Measurements from ENCODE around the gene EFR3B. TPM values are rescaled to one million over a fixed set of nuclear protein-coding genes. Genes with fewer than 3 reads are reported as not detected.

EFR3B gene
- total and polyA plus RNA-seq, 8 donors = 0.23 to 1.0 (median 0.49) TPM

DNA sequence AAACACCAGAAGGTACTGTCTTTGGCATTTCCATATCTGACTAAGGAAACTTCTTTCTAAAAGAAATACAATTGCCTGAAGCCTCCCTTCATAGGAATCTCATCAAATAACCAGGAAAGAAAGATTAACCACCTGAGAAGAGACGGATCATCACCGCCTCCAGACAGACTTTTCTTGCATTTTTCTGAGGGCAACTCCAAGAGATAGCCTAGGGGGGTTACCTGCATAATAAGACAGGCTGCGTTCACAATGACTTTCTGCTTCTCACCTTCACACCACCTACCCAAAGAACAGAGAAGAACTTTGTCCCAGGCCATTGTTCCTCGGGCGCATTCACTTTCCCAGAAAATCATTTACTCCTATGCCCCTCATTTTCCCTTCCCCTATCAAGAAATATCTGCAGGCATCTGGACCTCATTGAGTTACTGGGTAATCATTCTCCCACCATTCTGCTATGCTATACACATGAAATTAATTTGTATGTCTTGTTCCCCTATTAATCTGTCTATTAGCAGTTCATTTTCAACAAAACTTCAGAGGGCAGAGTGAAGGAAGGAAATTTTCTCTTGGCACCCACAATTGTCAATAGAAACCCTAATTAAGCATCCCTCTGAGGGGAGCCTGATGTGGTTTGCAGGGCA is 134.8 kb downstream of the EFR3B start:
- H3K36me3 ChIP-seq = no peaks in the 10 kb centered on the region
- H3K4me1 ChIP-seq = no peaks in the 10 kb centered on the region
- FAIRE-seq = no peak

DNA sequence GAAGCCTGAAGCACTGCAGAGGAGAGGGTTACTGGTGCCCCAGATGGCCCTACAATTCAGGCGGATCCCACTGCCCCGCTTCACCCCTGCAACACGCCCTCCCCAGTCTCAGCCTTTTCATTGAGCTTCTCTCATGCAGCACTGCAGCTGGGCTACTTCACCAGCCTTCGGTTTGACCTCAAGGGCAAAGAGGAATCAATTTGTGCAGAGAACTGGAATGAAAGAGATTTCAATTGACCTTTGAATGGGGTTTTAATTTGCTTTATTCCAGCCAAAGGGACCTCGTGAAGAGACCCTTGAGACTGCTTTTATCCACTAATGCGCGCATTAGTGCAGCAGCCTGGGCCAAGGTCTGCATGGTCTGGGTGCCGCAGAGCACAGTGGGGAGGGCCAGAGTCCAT is 135.3 kb downstream of the EFR3B start:
- H3K36me3 ChIP-seq = no peaks in the 10 kb centered on the region
- H3K4me3 ChIP-seq = no peak overlapping the region
- peak in 1 of 6 donors; percentile 22 for DNase-seq
- intact Hi-C loops (cut with DNase I) = no loop called here
- no peak for ATAC-seq
- H3K27me3 ChIP-seq = no peaks in the 10 kb centered on the region
- TF ChIP-seq, protein P1, sequence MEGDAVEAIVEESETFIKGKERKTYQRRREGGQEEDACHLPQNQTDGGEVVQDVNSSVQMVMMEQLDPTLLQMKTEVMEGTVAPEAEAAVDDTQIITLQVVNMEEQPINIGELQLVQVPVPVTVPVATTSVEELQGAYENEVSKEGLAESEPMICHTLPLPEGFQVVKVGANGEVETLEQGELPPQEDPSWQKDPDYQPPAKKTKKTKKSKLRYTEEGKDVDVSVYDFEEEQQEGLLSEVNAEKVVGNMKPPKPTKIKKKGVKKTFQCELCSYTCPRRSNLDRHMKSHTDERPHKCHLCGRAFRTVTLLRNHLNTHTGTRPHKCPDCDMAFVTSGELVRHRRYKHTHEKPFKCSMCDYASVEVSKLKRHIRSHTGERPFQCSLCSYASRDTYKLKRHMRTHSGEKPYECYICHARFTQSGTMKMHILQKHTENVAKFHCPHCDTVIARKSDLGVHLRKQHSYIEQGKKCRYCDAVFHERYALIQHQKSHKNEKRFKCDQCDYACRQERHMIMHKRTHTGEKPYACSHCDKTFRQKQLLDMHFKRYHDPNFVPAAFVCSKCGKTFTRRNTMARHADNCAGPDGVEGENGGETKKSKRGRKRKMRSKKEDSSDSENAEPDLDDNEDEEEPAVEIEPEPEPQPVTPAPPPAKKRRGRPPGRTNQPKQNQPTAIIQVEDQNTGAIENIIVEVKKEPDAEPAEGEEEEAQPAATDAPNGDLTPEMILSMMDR (IDR thresholded peaks at IDR 0.05) = no peak
- no peaks in the 10 kb centered on the region for H3K4me1 ChIP-seq
- H3K9me3 ChIP-seq = no peaks in the 10 kb centered on the region
- FAIRE-seq = no peak
- WGBS, 2 donors = 81 to 85% methylated on average over 8 of the region's 8 CpGs
- H3K27ac ChIP-seq = no peak overlapping the region

More for the DNA sequence above, 134.8 kb downstream of the EFR3B start:
- TF ChIP-seq, protein P1 (IDR thresholded peaks at IDR 0.05) = no peak
- H3K9me3 ChIP-seq = no peaks in the 10 kb centered on the region
- no peak overlapping the region for H3K27ac ChIP-seq
- no peaks in the 10 kb centered on the region for H3K27me3 ChIP-seq
- DNase-seq = no peak
- no peak for ATAC-seq
- whole genome bisulfite sequencing, 2 donors = 84 to 90% methylated on average over 5 of the region's 5 CpGs
- intact Hi-C loops (cut with DNase I) = no loop called here
- no peak overlapping the region for H3K4me3 ChIP-seq

DNA sequence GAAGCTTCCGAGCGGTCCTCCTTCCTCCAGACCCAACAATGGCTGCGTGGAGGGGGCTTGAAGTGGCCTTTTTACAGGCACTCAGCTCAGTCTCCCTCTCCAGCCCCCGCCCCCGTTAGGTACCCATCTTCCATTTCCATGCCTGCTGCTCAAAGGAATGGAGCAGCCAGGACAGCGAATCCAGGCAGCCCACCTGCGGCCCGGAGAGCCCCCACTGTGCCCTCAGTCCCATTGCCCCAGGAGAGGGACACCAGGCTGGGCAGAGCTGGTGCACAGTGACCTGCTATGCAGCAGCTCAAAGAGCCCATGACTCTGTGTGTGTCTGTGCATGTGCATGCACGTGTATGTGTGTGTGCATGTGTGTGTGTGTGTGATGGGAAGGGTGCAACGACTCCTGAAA is 137.1 kb downstream of the EFR3B start:
- FAIRE-seq = no peak
- peak in 1 of 6 donors; percentile 34 for DNase-seq
- H3K9me3 ChIP-seq = no peaks in the 10 kb centered on the region
- peaks cover 0 to 2% (median 0%) of the 10 kb centered on the region in 3 donors for H3K4me1 ChIP-seq
- intact Hi-C loops (cut with DNase I) = no loop called here
- H3K27me3 ChIP-seq = no peaks in the 10 kb centered on the region
- no peak for ATAC-seq
- TF ChIP-seq, protein P1 (IDR thresholded peaks at IDR 0.05) = no peak
- WGBS, 2 donors = 89 to 91% methylated on average over 10 of the region's 10 CpGs
- no peak overlapping the region for H3K27ac ChIP-seq
- H3K4me3 ChIP-seq = no peak overlapping the region
- H3K36me3 ChIP-seq = no peaks in the 10 kb centered on the region

DNA sequence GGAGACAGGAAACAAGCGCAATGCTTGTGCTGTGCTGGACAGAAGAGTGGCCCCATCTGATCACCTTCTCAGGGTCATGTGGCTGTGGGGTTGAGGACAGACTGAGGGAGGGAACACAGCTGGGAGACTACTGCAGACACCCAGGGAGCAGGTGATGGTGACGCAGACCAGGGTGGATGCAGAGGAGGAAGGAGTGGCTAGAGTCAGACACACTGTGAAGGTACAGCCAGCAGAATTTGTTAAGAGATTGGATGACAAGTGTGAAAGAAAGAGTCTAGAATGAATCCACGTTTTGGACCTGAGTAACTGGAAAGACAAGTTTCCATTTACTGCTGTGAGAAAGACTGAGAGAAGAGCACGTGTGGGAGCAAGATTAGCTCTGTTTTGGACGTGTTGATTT is 142.4 kb downstream of the EFR3B start:
- peak in 5 of 6 donors; percentile 72 to 89 (median 78) for DNase-seq

More for the DNA sequence above, 142.4 kb downstream of the EFR3B start:
- WGBS, 2 donors = 21 to 22% methylated on average over 5 of the region's 5 CpGs
- Histone ChIP-seq H3K4me1 (peaks cover 0 to 14% (median 5%) of the 10 kb centered on the region in 3 donors), H3K27ac (peak overlapping the region; percentile 24 to 65 (median 53)), H3K27me3 (no peaks in the 10 kb centered on the region), H3K9me3 (no peaks in the 10 kb centered on the region), H3K4me3 (no peak overlapping the region), H3K36me3 (no peaks in the 10 kb centered on the region)
- FAIRE-seq (no peak), ATAC-seq (peak; percentile 95 to 98 (median 97))
- intact Hi-C loops (cut with DNase I) = no loop called here
- TF ChIP-seq, protein P1 (IDR thresholded peaks at IDR 0.05) = no peak
